Stimulated activated CD8-positive, alpha-beta memory T cell treated with anti-CD3 and anti-CD28 coated beads, Interleukin-7, amount 100 ng/mL, for 48 hours (primary cell): Measurements from ENCODE around the gene TPO.

Source experiments
- DNase-seq, 2 donors: peaks; one replicate each; pipeline ENCODE4 v3.0.0-alpha.2; 2020; ENCODE audit warnings: low read depth in 1 of 2; ENCODE audit errors: extremely low read depth in 1 of 2

TPO gene

GRCh38 chr2:1440581-1440980 is 27.3 kb downstream of the TPO start:
- DNase-seq = no peak

- DNase-seq = no peak
These were observed 33.0 kb downstream of the TPO start for GRCh38 chr2:1446301-1446700.

- no peak for DNase-seq
These were observed 34.7 kb downstream of the TPO start for GRCh38 chr2:1448009-1448408.

GRCh38 chr2:1450915-1451314 is 37.7 kb downstream of the TPO start:
- DNase-seq = no peak

- DNase-seq = no peak
These were observed 38.2 kb downstream of the TPO start for GRCh38 chr2:1451422-1451821.

GRCh38 chr2:1453561-1453960 is 40.3 kb downstream of the TPO start:
- no peak for DNase-seq

- DNase-seq = no peak
These were observed 41.1 kb downstream of the TPO start for GRCh38 chr2:1454346-1454745.

GRCh38 chr2:1455466-1455865 is 42.2 kb downstream of the TPO start:
- DNase-seq = no peak

GRCh38 chr2:1458432-1458831 is 45.2 kb downstream of the TPO start:
- no peak for DNase-seq

- DNase-seq = no peak
These were observed 46.5 kb downstream of the TPO start for GRCh38 chr2:1459727-1460126.

GRCh38 chr2:1460851-1461418 is 47.7 kb downstream of the TPO start:
- no peak for DNase-seq

GRCh38 chr2:1461507-1462390 is 48.5 kb downstream of the TPO start:
- DNase-seq = no peak

GRCh38 chr2:1462994-1463393 is 49.7 kb downstream of the TPO start:
- no peak for DNase-seq

GRCh38 chr2:1472350-1472749 is 59.1 kb downstream of the TPO start:
- DNase-seq = no peak

GRCh38 chr2:1476617-1477195 is 63.4 kb downstream of the TPO start:
- no peak for DNase-seq

GRCh38 chr2:1477196-1478040 is 64.2 kb downstream of the TPO start:
- DNase-seq = no peak

- no peak for DNase-seq
These were observed 65.3 kb downstream of the TPO start for GRCh38 chr2:1478311-1479305.

- DNase-seq = no peak
These were observed 66.1 kb downstream of the TPO start for GRCh38 chr2:1479346-1479745.

GRCh38 chr2:1480671-1481076 is 67.4 kb downstream of the TPO start:
- DNase-seq = no peak
